ENCODE data around the gene MOAP1. TPM values are rescaled to one million over a fixed set of nuclear protein-coding genes. Genes with fewer than 3 reads are reported as not detected.

MOAP1 gene
- total RNA-seq, 1 experiment from 2014 or later = 18.1 TPM

DNA sequence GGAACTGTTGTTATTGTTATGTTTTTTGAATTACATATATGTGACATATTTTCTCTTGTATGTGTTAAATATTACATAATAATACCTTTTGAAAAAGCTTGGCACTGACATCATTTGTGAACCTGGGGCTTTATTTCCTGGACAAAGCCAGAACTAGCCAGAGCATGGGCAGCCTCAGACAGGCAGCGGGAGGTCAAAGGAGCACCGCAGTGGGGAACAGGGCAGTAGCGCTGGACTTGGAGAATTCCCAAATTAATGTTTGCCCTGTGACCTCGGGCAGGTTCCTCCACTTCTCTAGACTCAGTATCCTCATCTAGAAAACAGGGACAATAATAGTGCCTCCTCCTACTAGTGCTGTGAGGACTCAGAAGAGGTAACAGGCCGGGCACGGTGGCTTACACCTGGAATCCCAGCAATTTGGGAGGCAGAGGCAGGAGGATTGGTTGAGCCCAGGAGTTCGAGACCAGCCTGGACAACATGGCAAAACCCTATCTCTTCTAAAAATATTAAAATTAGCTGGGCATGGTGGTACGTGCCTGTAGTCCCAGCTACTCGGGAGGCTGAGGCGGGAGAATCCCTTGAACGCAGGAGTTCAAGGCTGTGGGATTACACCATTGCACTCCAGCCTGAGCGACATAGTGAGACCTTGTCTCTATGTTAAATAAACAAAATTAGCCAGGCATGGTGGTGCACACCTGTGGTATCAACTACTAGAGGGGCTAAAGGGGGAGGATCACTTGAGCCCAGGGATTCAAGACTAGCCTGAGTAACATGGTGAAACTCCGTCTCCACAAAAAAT, 41.6 kb downstream of the MOAP1 start (continued):
- TF ChIP-seq IRF1 (CRISPR knock-in tag; IDR thresholded peaks at IDR 0.05) = no peak

- H3K36me3 Mint-ChIP-seq = no peaks in the 10 kb centered on the region
- peaks cover 7% of the 10 kb centered on the region; the same call in 1 of the 2 replicates for H3K4me1 Mint-ChIP-seq
- no peak overlapping the region for H3K4me3 Mint-ChIP-seq
- no peaks in the 10 kb centered on the region for H3K9me3 Mint-ChIP-seq
- ChIA-PET CTCF (interaction anchor here (0.6 to 4.1 kb wide), 9 partner anchors 18 to 1081 kb away, joined by 3 to 99 read pairs (median 6); partner anchors contain the start of gene ITPK1), POLR2A (no interaction called here)
- peak; percentile 64 for ATAC-seq
- no peak overlapping the region for H3K27ac Mint-ChIP-seq
- no peaks in the 10 kb centered on the region; the same call in 1 of the 2 replicates for H3K27me3 Mint-ChIP-seq (ENCODE audit: low read depth)
- DNase-seq (ENCODE audit: low spot score) = peak; percentile 35
- no peak for TF ChIP-seq NR3C1 (CRISPR knock-in tag; conservative IDR thresholded peaks at IDR 0.05; ENCODE audit: low read depth)
- TF ChIP-seq SMAD4 (CRISPR knock-in tag; IDR thresholded peaks at IDR 0.05) = no peak
- no peak for TF ChIP-seq ZNF219 (CRISPR knock-in tag; IDR thresholded peaks at IDR 0.05; ENCODE audit: borderline replicate concordance)
- TF ChIP-seq ZNF263 (CRISPR knock-in tag; IDR thresholded peaks at IDR 0.05; ENCODE audit: low read depth) = no peak
- no peak for TF ChIP-seq MYBL2 (CRISPR knock-in tag; IDR thresholded peaks at IDR 0.05)
- TF ChIP-seq, protein P1, sequence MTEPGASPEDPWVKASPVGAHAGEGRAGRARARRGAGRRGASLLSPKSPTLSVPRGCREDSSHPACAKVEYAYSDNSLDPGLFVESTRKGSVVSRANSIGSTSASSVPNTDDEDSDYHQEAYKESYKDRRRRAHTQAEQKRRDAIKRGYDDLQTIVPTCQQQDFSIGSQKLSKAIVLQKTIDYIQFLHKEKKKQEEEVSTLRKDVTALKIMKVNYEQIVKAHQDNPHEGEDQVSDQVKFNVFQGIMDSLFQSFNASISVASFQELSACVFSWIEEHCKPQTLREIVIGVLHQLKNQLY (CRISPR knock-in tag; IDR thresholded peaks at IDR 0.05) = no peak
- TF ChIP-seq HMGXB4 (CRISPR knock-in tag; IDR thresholded peaks at IDR 0.05) = no peak
- TF ChIP-seq ATF6 (CRISPR knock-in tag; IDR thresholded peaks at IDR 0.05) = no peak
- TF ChIP-seq, protein P2, sequence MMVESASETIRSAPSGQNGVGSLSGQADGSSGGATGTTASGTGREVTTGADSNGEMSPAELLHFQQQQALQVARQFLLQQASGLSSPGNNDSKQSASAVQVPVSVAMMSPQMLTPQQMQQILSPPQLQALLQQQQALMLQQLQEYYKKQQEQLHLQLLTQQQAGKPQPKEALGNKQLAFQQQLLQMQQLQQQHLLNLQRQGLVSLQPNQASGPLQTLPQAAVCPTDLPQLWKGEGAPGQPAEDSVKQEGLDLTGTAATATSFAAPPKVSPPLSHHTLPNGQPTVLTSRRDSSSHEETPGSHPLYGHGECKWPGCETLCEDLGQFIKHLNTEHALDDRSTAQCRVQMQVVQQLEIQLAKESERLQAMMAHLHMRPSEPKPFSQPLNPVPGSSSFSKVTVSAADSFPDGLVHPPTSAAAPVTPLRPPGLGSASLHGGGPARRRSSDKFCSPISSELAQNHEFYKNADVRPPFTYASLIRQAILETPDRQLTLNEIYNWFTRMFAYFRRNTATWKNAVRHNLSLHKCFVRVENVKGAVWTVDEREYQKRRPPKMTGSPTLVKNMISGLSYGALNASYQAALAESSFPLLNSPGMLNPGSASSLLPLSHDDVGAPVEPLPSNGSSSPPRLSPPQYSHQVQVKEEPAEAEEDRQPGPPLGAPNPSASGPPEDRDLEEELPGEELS (CRISPR knock-in tag; IDR thresholded peaks at IDR 0.05) = no peak
- TF ChIP-seq, protein P3, sequence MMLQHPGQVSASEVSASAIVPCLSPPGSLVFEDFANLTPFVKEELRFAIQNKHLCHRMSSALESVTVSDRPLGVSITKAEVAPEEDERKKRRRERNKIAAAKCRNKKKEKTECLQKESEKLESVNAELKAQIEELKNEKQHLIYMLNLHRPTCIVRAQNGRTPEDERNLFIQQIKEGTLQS (CRISPR knock-in tag; conservative IDR thresholded peaks at IDR 0.05) = no peak
- TF ChIP-seq, protein P4, sequence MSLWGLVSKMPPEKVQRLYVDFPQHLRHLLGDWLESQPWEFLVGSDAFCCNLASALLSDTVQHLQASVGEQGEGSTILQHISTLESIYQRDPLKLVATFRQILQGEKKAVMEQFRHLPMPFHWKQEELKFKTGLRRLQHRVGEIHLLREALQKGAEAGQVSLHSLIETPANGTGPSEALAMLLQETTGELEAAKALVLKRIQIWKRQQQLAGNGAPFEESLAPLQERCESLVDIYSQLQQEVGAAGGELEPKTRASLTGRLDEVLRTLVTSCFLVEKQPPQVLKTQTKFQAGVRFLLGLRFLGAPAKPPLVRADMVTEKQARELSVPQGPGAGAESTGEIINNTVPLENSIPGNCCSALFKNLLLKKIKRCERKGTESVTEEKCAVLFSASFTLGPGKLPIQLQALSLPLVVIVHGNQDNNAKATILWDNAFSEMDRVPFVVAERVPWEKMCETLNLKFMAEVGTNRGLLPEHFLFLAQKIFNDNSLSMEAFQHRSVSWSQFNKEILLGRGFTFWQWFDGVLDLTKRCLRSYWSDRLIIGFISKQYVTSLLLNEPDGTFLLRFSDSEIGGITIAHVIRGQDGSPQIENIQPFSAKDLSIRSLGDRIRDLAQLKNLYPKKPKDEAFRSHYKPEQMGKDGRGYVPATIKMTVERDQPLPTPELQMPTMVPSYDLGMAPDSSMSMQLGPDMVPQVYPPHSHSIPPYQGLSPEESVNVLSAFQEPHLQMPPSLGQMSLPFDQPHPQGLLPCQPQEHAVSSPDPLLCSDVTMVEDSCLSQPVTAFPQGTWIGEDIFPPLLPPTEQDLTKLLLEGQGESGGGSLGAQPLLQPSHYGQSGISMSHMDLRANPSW (CRISPR knock-in tag; conservative IDR thresholded peaks at IDR 0.05; ENCODE audit: low read depth) = no peak
- TF ChIP-seq, protein P5, sequence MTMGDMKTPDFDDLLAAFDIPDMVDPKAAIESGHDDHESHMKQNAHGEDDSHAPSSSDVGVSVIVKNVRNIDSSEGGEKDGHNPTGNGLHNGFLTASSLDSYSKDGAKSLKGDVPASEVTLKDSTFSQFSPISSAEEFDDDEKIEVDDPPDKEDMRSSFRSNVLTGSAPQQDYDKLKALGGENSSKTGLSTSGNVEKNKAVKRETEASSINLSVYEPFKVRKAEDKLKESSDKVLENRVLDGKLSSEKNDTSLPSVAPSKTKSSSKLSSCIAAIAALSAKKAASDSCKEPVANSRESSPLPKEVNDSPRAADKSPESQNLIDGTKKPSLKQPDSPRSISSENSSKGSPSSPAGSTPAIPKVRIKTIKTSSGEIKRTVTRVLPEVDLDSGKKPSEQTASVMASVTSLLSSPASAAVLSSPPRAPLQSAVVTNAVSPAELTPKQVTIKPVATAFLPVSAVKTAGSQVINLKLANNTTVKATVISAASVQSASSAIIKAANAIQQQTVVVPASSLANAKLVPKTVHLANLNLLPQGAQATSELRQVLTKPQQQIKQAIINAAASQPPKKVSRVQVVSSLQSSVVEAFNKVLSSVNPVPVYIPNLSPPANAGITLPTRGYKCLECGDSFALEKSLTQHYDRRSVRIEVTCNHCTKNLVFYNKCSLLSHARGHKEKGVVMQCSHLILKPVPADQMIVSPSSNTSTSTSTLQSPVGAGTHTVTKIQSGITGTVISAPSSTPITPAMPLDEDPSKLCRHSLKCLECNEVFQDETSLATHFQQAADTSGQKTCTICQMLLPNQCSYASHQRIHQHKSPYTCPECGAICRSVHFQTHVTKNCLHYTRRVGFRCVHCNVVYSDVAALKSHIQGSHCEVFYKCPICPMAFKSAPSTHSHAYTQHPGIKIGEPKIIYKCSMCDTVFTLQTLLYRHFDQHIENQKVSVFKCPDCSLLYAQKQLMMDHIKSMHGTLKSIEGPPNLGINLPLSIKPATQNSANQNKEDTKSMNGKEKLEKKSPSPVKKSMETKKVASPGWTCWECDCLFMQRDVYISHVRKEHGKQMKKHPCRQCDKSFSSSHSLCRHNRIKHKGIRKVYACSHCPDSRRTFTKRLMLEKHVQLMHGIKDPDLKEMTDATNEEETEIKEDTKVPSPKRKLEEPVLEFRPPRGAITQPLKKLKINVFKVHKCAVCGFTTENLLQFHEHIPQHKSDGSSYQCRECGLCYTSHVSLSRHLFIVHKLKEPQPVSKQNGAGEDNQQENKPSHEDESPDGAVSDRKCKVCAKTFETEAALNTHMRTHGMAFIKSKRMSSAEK (CRISPR knock-in tag; IDR thresholded peaks at IDR 0.05; ENCODE audit: borderline replicate concordance) = no peak
- TF ChIP-seq, protein P6, sequence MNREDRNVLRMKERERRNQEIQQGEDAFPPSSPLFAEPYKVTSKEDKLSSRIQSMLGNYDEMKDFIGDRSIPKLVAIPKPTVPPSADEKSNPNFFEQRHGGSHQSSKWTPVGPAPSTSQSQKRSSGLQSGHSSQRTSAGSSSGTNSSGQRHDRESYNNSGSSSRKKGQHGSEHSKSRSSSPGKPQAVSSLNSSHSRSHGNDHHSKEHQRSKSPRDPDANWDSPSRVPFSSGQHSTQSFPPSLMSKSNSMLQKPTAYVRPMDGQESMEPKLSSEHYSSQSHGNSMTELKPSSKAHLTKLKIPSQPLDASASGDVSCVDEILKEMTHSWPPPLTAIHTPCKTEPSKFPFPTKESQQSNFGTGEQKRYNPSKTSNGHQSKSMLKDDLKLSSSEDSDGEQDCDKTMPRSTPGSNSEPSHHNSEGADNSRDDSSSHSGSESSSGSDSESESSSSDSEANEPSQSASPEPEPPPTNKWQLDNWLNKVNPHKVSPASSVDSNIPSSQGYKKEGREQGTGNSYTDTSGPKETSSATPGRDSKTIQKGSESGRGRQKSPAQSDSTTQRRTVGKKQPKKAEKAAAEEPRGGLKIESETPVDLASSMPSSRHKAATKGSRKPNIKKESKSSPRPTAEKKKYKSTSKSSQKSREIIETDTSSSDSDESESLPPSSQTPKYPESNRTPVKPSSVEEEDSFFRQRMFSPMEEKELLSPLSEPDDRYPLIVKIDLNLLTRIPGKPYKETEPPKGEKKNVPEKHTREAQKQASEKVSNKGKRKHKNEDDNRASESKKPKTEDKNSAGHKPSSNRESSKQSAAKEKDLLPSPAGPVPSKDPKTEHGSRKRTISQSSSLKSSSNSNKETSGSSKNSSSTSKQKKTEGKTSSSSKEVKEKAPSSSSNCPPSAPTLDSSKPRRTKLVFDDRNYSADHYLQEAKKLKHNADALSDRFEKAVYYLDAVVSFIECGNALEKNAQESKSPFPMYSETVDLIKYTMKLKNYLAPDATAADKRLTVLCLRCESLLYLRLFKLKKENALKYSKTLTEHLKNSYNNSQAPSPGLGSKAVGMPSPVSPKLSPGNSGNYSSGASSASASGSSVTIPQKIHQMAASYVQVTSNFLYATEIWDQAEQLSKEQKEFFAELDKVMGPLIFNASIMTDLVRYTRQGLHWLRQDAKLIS (CRISPR knock-in tag; IDR thresholded peaks at IDR 0.05; ENCODE audit: borderline replicate concordance) = no peak
These were observed 46.8 kb downstream of the MOAP1 start for GRCh38 chr14:93137864-93138263.
